B cell (primary cell): ENCODE data around the gene PEX19. TPM values are rescaled to one million over a fixed set of nuclear protein-coding genes. Genes with fewer than 3 reads are reported as not detected.

Experiments
- ATAC-seq: fragments of 200-7000 bp; cut with Tn5 transposase; one replicate; pipeline ENCODE4 v1.10.0; 2021; ENCODE audit warnings: low read depth, mild to moderate bottlenecking, moderate number of reproducible peaks, moderate library complexity
- CTCF ChIA-PET: fragments of 350-600 bp; sonication (Branson Sonifier 250); formaldehyde crosslinking; loops from one replicate; lab custom pipeline; 2021; ENCODE audit warnings: antibody characterized with exemption, inconsistent platforms; lab: Charles Lee
- POLR2A ChIA-PET: fragments of 350-600 bp; sonication (Branson Sonifier 250); formaldehyde crosslinking; loops from one replicate; lab custom pipeline; 2021; ENCODE audit warnings: antibody characterized with exemption; lab: Charles Lee
- DNase-seq: peaks from one replicate; pipeline ENCODE4 v3.0.0; 2013
- H2AFZ ChIP-seq: 2 replicates; pipeline ENCODE4 v1.6.1; 2012; ENCODE audit warnings: mild to moderate bottlenecking, low read depth, low read length; ENCODE audit not compliant: insufficient read depth, poor library complexity, severe bottlenecking
- H3K27ac ChIP-seq, 2 donors: 1 replicate in 1 of 2; 2 replicates in 1 of 2; pipeline ENCODE4 v1.5.1; 2012 to 2013; ENCODE audit warnings: low read length in 2 of 2, mild to moderate bottlenecking in 2 of 2, moderate library complexity in 1 of 2
- H3K27me3 ChIP-seq, 4 experiments: fragments of 200-600 bp in 1 of 4; sonication (generic) in 1 of 4; replicated peaks in 1 of 4; 1 replicate in 2 of 4; 2 replicates in 2 of 4; pipeline versions ENCODE4 v1.6.1 to v1.7.0; 2013 to 2016; ENCODE audit warnings: low read length in 3 of 4, mild to moderate bottlenecking in 2 of 4, mixed read lengths in 1 of 4, moderate library complexity in 1 of 4; ENCODE audit not compliant: insufficient read depth in 4 of 4, control insufficient read depth in 3 of 4; ENCODE audit errors: control extremely low read depth in 1 of 4
- H3K36me3 ChIP-seq, 2 experiments: replicated peaks in 1 of 2; 1 replicate in 1 of 2; 2 replicates in 1 of 2; pipeline versions ENCODE4 v1.6.1 to v1.7.1; 2013; ENCODE audit warnings: low read length in 1 of 2; ENCODE audit not compliant: insufficient read depth in 2 of 2, control insufficient read depth in 1 of 2; ENCODE audit errors: control extremely low read depth in 1 of 2, extremely low read depth in 1 of 2
- H3K4me1 ChIP-seq, 2 donors: fragments of 200-600 bp in 1 of 2; sonication (generic) in 1 of 2; 1 replicate in 1 of 2; 2 replicates in 1 of 2; pipeline versions ENCODE4 v1.5.1 to v1.6.1; 2013 to 2017; ENCODE audit warnings: low read length in 2 of 2; ENCODE audit not compliant: control insufficient read depth in 2 of 2, insufficient read depth in 2 of 2
- H3K4me2 ChIP-seq: replicated peaks from 2 replicates; pipeline ENCODE3; 2012; ENCODE audit warnings: mild to moderate bottlenecking, low read depth, low read length; ENCODE audit not compliant: poor library complexity, severe bottlenecking
- H3K4me3 ChIP-seq, 5 experiments: fragments of 200-600 bp in 1 of 5; sonication (generic) in 1 of 5; 1 replicate in 3 of 5; 2 replicates in 2 of 5; pipeline versions ENCODE4 v1.5.1 to v1.7.0; 2011 to 2016; ENCODE audit warnings: low read length in 4 of 5, mild to moderate bottlenecking in 4 of 5, low read depth in 2 of 5, control low read depth in 1 of 5, moderate library complexity in 1 of 5; ENCODE audit not compliant: insufficient read depth in 1 of 5; ENCODE audit errors: control extremely low read depth in 1 of 5, extremely low read depth in 1 of 5
- H3K79me2 ChIP-seq: fragments of 200-600 bp; sonication (generic); one replicate; pipeline ENCODE4 v1.6.0; 2016; ENCODE audit warnings: low read length; ENCODE audit not compliant: control insufficient read depth, insufficient read depth
- H3K9ac ChIP-seq: fragments of 200-600 bp; sonication (generic); 2 replicates; pipeline ENCODE4 v1.6.1; 2017; ENCODE audit warnings: mild to moderate bottlenecking, low read length, moderate library complexity
- H3K9me3 ChIP-seq, 3 donors: one replicate each; pipeline versions ENCODE4 v1.6.1 to v1.7.1; 2013; ENCODE audit warnings: low read length in 2 of 3; ENCODE audit not compliant: control insufficient read depth in 2 of 3, insufficient read depth in 1 of 3; ENCODE audit errors: control extremely low read depth in 1 of 3
- H4K20me1 ChIP-seq: 2 replicates; pipeline ENCODE4 v1.6.0; 2012; ENCODE audit warnings: mild to moderate bottlenecking, low read length; ENCODE audit not compliant: insufficient read depth, control insufficient read depth, poor library complexity, severe bottlenecking
- H3K27ac Mint-ChIP-seq: one replicate; pipeline ENCODE4 v1.8.0; 2021; ENCODE audit warnings: mixed read lengths
- H3K27me3 Mint-ChIP-seq: one replicate; pipeline ENCODE4 v1.8.0; 2021; ENCODE audit warnings: mixed read lengths
- H3K4me1 Mint-ChIP-seq: one replicate; pipeline ENCODE4 v1.8.0; 2021; ENCODE audit warnings: mixed read lengths
- H3K4me3 Mint-ChIP-seq: one replicate; pipeline ENCODE4 v1.8.0; 2021; ENCODE audit warnings: mixed read lengths
- H3K9me3 Mint-ChIP-seq: one replicate; pipeline ENCODE4 v1.8.0; 2022; ENCODE audit warnings: mixed read lengths; ENCODE audit not compliant: insufficient read depth
- EZH2 ChIP-seq: IDR thresholded peaks from 2 replicates; pipeline ENCODE4 v1.6.1; 2012; ENCODE audit warnings: borderline replicate concordance, low read depth, mild to moderate bottlenecking, moderate library complexity, low read length; ENCODE audit not compliant: insufficient read depth, poor library complexity, severe bottlenecking
- WGBS: methylation state at CpG from one replicate; pipeline ENCODE4 v1.1.5; 2013; ENCODE audit warnings: missing lambda C conversion rate; ENCODE audit not compliant: insufficient coverage; 5-methylcytosine and 5-hydroxymethylcytosine counted together
- intact Hi-C: fragments of 100-400 bp; cut with micrococcal nuclease; formaldehyde crosslinking; loops from one replicate; pipeline ENCODE4 v1.10.0; 2022
- polyA plus RNA-seq: library from polyadenylated mRNA; depleted of rRNA; stranded (reverse); fragments of >200 nt; gene quantifications from 2 replicates; pipeline ENCODE4 v1.2.3, GENCODE V29; 2012
- total RNA-seq, 2 donors: library from RNA; stranded (reverse); fragments of 120-200 nt in 1 of 2; gene quantifications; 1 replicate in 1 of 2; 2 replicates in 1 of 2; pipeline versions ENCODE4 v1.2.3 to v1.2.4, GENCODE V29; 2013 to 2022
- TF ChIP-seq, protein P1 (sequence below): fragments of 200-600 bp; IDR thresholded peaks from one replicate; pipeline ENCODE4 v1.8.0; 2022; ENCODE audit warnings: antibody characterized with exemption, mild to moderate bottlenecking

The PEX19 gene
- total and polyA plus RNA-seq, 2 donors (not counting 1 experiment from before 2014, with no cell fraction given) = 20.3 to 56.0 TPM

GRCh38 chr1:160285506-160285905 is 573 bp upstream of the PEX19 start:
- H3K27me3 ChIP-seq = no peaks in the 10 kb centered on the region
- Mint-ChIP-seq H3K4me3 (peak overlapping the region; percentile 76), H3K9me3 (no peaks in the 10 kb centered on the region), H3K4me1 (peaks cover 21% of the 10 kb centered on the region), H3K27ac (peak overlapping the region; percentile 50), H3K27me3 (no peaks in the 10 kb centered on the region)
- intact Hi-C loops = loop anchor here (1.0 to 2.0 kb wide), 4 partner anchors 23 to 187 kb away; partner anchors contain the start of genes COPA, DCAF8, IGSF8 and NCSTN
- POLR2A ChIA-PET = interaction anchor here (0.7 to 2.2 kb wide), 3 partner anchors 23 to 1029 kb away, joined by 3 to 20 read pairs (median 3); partner anchors contain the start of genes DCAF8 and SDHC
- ATAC-seq (no peak), DNase-seq (no peak)
- peaks cover 0 to 40% of the 10 kb centered on the region in 2 experiments for H3K36me3 ChIP-seq
- peaks cover 9 to 21% of the 10 kb centered on the region in 2 donors for H3K4me1 ChIP-seq
- peak overlapping the region; percentile 60 to 88 (median 78) for H3K4me3 ChIP-seq
- H3K79me2 ChIP-seq = peaks cover 30% of the 10 kb centered on the region
- H3K27ac ChIP-seq = peak overlapping the region in 1 of 2 donors; percentile 75
- no peaks in the 10 kb centered on the region for H3K9me3 ChIP-seq
- H2AFZ ChIP-seq = peak overlapping the region; percentile 81
- peak overlapping the region; percentile 78 for H3K9ac ChIP-seq
- WGBS = 90% methylated on average over 19 of the region's 23 CpGs
- H4K20me1 ChIP-seq = no peaks in the 10 kb centered on the region
- no peak for TF ChIP-seq EZH2
- TF ChIP-seq, protein P1, sequence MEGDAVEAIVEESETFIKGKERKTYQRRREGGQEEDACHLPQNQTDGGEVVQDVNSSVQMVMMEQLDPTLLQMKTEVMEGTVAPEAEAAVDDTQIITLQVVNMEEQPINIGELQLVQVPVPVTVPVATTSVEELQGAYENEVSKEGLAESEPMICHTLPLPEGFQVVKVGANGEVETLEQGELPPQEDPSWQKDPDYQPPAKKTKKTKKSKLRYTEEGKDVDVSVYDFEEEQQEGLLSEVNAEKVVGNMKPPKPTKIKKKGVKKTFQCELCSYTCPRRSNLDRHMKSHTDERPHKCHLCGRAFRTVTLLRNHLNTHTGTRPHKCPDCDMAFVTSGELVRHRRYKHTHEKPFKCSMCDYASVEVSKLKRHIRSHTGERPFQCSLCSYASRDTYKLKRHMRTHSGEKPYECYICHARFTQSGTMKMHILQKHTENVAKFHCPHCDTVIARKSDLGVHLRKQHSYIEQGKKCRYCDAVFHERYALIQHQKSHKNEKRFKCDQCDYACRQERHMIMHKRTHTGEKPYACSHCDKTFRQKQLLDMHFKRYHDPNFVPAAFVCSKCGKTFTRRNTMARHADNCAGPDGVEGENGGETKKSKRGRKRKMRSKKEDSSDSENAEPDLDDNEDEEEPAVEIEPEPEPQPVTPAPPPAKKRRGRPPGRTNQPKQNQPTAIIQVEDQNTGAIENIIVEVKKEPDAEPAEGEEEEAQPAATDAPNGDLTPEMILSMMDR = no peak
- CTCF ChIA-PET = interaction anchor here (0.7 to 2.0 kb wide), 7 partner anchors 20 to 198 kb away, joined by 3 to 9 read pairs (median 4); partner anchors contain the start of gene DCAF8
- H3K4me2 ChIP-seq = peak overlapping the region; percentile 77

- H3K9ac ChIP-seq = peak overlapping the region; percentile 78
- peak overlapping the region; percentile 26 to 75 for H3K27ac ChIP-seq
- peak overlapping the region; percentile 59 to 88 (median 78) for H3K4me3 ChIP-seq
- H3K27me3 Mint-ChIP-seq = no peaks in the 10 kb centered on the region
- H3K4me1 Mint-ChIP-seq = peaks cover 21% of the 10 kb centered on the region
- 11% methylated on average over 11 of the region's 15 CpGs for WGBS
- peak overlapping the region; percentile 77 for H3K4me2 ChIP-seq
- DNase-seq (no peak), ATAC-seq (peak; percentile 2)
- H3K36me3 ChIP-seq = peaks cover 0 to 41% of the 10 kb centered on the region in 2 experiments
- intact Hi-C loops = loop anchor here (2.0 kb wide), 1 partner anchor 58 kb away; the partner anchor contains the start of genes COPA and NCSTN
- no peaks in the 10 kb centered on the region for H3K9me3 ChIP-seq
- no peaks in the 10 kb centered on the region for H4K20me1 ChIP-seq
- peak overlapping the region; percentile 96 for H3K27ac Mint-ChIP-seq
- H3K4me3 Mint-ChIP-seq = peak overlapping the region; percentile 97
- TF ChIP-seq, protein P1 = no peak
- TF ChIP-seq EZH2 = no peak
- no peaks in the 10 kb centered on the region for H3K27me3 ChIP-seq
- POLR2A ChIA-PET = interaction anchor here (1.0 to 2.2 kb wide), 3 partner anchors 21 to 183 kb away, joined by 3 to 20 read pairs (median 3); partner anchors contain the start of gene DCAF8
- H3K4me1 ChIP-seq = peaks cover 9 to 21% of the 10 kb centered on the region in 2 donors
- CTCF ChIA-PET = interaction anchor here (0.6 to 2.0 kb wide), 9 partner anchors 19 to 468 kb away, joined by 3 to 9 read pairs (median 3); partner anchors contain the start of gene DCAF8
- H3K79me2 ChIP-seq = peaks cover 30% of the 10 kb centered on the region
- no peaks in the 10 kb centered on the region for H3K9me3 Mint-ChIP-seq
- H2AFZ ChIP-seq = peak overlapping the region; percentile 81
These were observed 632 bp downstream of the PEX19 start for GRCh38 chr1:160284220-160284781.
